ENCODE results near the gene ASPHD1. TPM values are rescaled to one million over a fixed set of nuclear protein-coding genes. Genes with fewer than 3 reads are reported as not detected.

Gene ASPHD1
- total RNA-seq, 3 donors from 2014 or later = 1.6 to 1.9 (median 1.8) TPM

DNA sequence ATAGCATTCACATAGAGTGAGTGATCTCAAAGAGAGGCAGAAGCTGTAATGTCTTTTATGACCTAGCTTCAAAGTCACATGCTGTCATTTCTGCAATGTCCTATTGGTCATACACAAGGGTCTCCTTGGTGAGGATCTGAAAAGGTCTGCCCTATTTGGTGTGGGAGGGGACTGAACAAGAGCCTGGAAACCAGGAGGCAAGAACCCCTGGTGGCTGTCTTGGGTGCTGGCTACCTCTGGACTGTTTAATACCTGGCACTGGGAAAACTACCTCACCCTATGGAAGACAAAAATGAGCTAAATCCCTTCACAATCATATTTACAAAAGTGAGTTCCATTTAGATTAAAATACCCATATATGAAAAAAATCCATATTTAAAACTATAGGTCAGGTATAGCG is 16.7 kb downstream of the ASPHD1 start:
- H3K4me3 ChIP-seq = no peak overlapping the region
- intact Hi-C loops (cut with DNase I, micrococcal nuclease) = no loop called here
- no peak for DNase-seq
- H3K36me3 ChIP-seq (ENCODE audit: low read depth) = no peaks in the 10 kb centered on the region
- TF ChIP-seq, protein P1, sequence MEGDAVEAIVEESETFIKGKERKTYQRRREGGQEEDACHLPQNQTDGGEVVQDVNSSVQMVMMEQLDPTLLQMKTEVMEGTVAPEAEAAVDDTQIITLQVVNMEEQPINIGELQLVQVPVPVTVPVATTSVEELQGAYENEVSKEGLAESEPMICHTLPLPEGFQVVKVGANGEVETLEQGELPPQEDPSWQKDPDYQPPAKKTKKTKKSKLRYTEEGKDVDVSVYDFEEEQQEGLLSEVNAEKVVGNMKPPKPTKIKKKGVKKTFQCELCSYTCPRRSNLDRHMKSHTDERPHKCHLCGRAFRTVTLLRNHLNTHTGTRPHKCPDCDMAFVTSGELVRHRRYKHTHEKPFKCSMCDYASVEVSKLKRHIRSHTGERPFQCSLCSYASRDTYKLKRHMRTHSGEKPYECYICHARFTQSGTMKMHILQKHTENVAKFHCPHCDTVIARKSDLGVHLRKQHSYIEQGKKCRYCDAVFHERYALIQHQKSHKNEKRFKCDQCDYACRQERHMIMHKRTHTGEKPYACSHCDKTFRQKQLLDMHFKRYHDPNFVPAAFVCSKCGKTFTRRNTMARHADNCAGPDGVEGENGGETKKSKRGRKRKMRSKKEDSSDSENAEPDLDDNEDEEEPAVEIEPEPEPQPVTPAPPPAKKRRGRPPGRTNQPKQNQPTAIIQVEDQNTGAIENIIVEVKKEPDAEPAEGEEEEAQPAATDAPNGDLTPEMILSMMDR (IDR thresholded peaks at IDR 0.05) = no peak
- no peaks in the 10 kb centered on the region for H3K9me3 ChIP-seq
- no peaks in the 10 kb centered on the region for H3K4me1 ChIP-seq (ENCODE audit: low read depth)
- ATAC-seq = no peak

DNA sequence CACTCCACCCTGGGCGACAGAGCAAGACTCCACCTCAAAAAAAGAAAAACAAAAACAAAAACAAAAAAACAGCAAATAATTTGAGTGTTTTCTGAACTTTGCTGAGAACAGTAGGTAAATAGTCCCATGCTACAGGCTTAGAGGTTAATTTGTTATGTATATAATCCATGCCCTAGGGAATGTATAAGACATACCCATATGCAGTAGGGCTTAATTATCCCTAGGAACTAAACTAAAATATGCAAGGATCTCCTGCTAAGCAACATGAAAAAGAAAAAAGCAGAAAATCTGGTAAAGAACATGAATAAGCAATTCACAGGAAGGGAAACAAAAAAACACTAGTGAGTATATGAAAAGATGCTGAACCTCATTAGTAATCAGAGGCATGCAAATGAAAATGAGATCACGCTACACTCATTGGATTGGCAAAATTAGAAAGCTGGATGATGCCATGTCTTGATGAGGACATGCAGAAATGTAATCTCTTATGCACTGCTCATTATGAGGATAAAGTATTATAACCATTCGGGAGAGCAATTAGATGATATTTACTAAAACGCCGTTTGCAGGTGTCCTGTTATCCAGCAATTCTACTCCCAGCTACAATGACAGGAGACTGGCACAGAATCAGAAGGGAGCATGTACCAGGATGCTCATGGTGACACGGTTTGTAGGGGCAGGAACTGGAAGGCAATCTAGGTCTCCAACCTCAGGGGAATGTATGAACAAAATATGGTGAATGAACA is 20.2 kb downstream of the ASPHD1 start:
- H3K4me3 ChIP-seq = no peak overlapping the region
- ATAC-seq (no peak), DNase-seq (no peak)
- TF ChIP-seq, protein P1 (IDR thresholded peaks at IDR 0.05) = no peak
- no peaks in the 10 kb centered on the region for H3K36me3 ChIP-seq (ENCODE audit: low read depth)
- no peaks in the 10 kb centered on the region for H3K9me3 ChIP-seq
- intact Hi-C loops (cut with DNase I, micrococcal nuclease) = no loop called here
- peaks cover 11% of the 10 kb centered on the region for H3K4me1 ChIP-seq (ENCODE audit: low read depth)

DNA sequence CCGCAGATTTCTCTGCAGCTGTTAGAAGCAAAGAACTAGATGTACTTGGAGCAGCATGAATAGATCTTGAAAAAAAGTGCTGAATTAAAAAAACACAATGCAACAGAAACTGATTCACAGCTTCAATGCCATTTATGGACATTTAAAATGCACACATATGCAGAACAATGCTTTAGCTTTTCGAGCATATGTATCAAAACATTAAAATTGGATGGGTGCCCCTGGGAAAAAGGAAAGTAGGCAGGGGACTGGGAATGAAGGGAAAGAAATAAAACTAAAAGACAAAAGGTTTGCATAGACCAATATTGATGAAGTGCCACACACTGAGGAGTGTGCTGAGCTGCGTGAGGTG is 20.7 kb downstream of the ASPHD1 start:
- DNase-seq = no peak
- TF ChIP-seq, protein P1 (IDR thresholded peaks at IDR 0.05) = no peak
- Histone ChIP-seq H3K9me3 (no peaks in the 10 kb centered on the region), H3K36me3 (ENCODE audit: low read depth) (no peaks in the 10 kb centered on the region), H3K4me3 (no peak overlapping the region), H3K4me1 (ENCODE audit: low read depth) (peaks cover 11% of the 10 kb centered on the region)
- intact Hi-C loops (cut with DNase I, micrococcal nuclease) = no loop called here
- no peak for ATAC-seq

DNA sequence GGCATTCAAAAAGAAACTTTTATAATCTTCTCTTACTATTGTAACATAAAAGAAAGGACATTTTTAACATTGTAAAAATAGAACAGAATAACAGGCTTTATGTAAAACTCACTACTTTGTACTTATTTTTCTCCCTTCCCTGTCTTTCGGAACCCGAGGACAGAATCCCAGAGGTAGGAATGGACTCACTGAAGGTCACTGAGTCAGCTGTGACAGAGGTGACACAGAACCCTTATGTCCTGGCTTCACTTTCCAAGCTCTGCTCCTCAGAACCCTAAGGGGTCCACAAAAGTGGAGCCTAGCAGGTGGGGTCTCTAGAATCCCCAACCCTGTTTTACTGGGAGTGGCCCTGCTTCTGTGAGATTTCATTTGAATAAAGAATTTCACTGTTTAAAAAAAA is 22.0 kb downstream of the ASPHD1 start:
- TF ChIP-seq, protein P1 (IDR thresholded peaks at IDR 0.05) = no peak
- no peaks in the 10 kb centered on the region for H3K36me3 ChIP-seq (ENCODE audit: low read depth)
- intact Hi-C loops (cut with DNase I, micrococcal nuclease) = no loop called here
- ATAC-seq (no peak), DNase-seq (no peak)
- H3K9me3 ChIP-seq = no peaks in the 10 kb centered on the region
- H3K4me3 ChIP-seq = no peak overlapping the region
- H3K4me1 ChIP-seq (ENCODE audit: low read depth) = peaks cover 17% of the 10 kb centered on the region

DNA sequence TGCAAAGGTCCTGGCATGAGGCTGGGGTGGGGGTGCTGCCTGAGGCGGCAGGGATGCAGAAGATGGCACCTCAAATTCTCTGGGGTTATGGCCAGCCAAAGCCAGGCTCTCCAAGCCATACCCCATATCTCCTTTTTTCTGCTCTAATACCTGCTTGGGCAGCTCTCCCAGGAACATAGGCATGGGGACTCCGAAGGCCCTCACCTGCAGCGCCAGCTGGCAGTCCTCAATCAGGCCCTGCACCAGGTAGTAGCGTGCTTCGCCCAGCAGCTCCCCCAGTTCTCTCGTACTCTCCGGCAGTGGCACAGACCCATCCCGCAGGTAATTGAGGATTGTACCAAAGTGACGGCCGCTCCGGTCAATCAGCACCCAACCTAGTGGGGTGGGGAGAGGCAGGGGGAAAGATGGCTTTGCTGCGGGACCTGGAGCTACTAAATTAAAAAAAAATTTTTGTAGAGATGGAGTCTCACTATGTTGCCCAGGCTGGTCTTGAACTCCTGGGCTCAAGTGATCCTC is 22.8 kb downstream of the ASPHD1 start:
- intact Hi-C loops (cut with DNase I, micrococcal nuclease) = no loop called here
- no peaks in the 10 kb centered on the region for H3K36me3 ChIP-seq (ENCODE audit: low read depth)
- TF ChIP-seq, protein P1 (IDR thresholded peaks at IDR 0.05) = no peak

More for the DNA sequence above, 22.8 kb downstream of the ASPHD1 start:
- no peaks in the 10 kb centered on the region for H3K9me3 ChIP-seq
- H3K4me1 ChIP-seq (ENCODE audit: low read depth) = peaks cover 19% of the 10 kb centered on the region
- DNase-seq (no peak), ATAC-seq (no peak)
- no peak overlapping the region for H3K4me3 ChIP-seq
